NCI-H1436 (cell line): Measurements from ENCODE around the gene KXD1.
"Not testable (repeated sequence)": the region's sequence is repeated elsewhere in the genome, so short reads cannot be mapped to it uniquely, and the experiment has no call there.

ENCODE experiments used
- DNase-seq: peaks from one replicate; lab custom pipeline; 2025; lab: John Stamatoyannopoulos, UW

The KXD1 gene

GRCh38 chr19:18536475-18536874 is 21.2 kb upstream of the KXD1 start:
- DNase-seq: no peak

GRCh38 chr19:18537431-18537830 is 20.2 kb upstream of the KXD1 start:
- no peak for DNase-seq

- no peak for DNase-seq
Measured at GRCh38 chr19:18538115-18538514, 19.6 kb upstream of the KXD1 start.

GRCh38 chr19:18539372-18539771 is 18.3 kb upstream of the KXD1 start:
- no peak for DNase-seq

GRCh38 chr19:18540200-18540599 is 17.5 kb upstream of the KXD1 start:
- DNase-seq: not testable (repeated sequence)

GRCh38 chr19:18541258-18541991 is 16.2 kb upstream of the KXD1 start:
- DNase-seq: no peak

GRCh38 chr19:18541992-18542940 is 15.4 kb upstream of the KXD1 start:
- no peak for DNase-seq

- peak; percentile 85 for DNase-seq
Measured at GRCh38 chr19:18542941-18543813, 14.5 kb upstream of the KXD1 start, which contains the start of gene FKBP8. Gene FKBP8, minus strand, starts transcription at chr19:18543573. Its CDS starts 1,603 bp downstream, at chr19:18541970.

GRCh38 chr19:18543814-18544475 is 13.7 kb upstream of the KXD1 start:
- DNase-seq: peak; percentile 60

- no peak for DNase-seq
Measured at GRCh38 chr19:18551631-18552030, 6.0 kb upstream of the KXD1 start.

GRCh38 chr19:18558202-18558555 is 509 bp downstream of the KXD1 start:
- DNase-seq: no peak

GRCh38 chr19:18558604-18559003 is 934 bp downstream of the KXD1 start:
- no peak for DNase-seq

GRCh38 chr19:18559685-18560084 is 2.0 kb downstream of the KXD1 start:
- no peak for DNase-seq

- DNase-seq: no peak
Measured at GRCh38 chr19:18562086-18562485, 4.4 kb downstream of the KXD1 start.

GRCh38 chr19:18566953-18567352 is 9.3 kb downstream of the KXD1 start:
- DNase-seq: no peak

- no peak for DNase-seq
Measured at GRCh38 chr19:18568367-18568766, 10.7 kb downstream of the KXD1 start.

- peak; percentile 97 for DNase-seq
Measured at GRCh38 chr19:18571564-18572344, 14.1 kb downstream of the KXD1 start, which contains the start of gene UBA52. Gene UBA52, plus strand, starts transcription at chr19:18571857. Its CDS starts 1,444 bp downstream, at chr19:18573301.

GRCh38 chr19:18574691-18575291 is 17.1 kb downstream of the KXD1 start:
- no peak for DNase-seq

- no peak for DNase-seq
Measured at GRCh38 chr19:18576383-18576782, 18.7 kb downstream of the KXD1 start.

GRCh38 chr19:18577365-18577914 is 19.8 kb downstream of the KXD1 start:
- no peak for DNase-seq
